Lung microvascular endothelial cell (primary cell): ENCODE measurements around the gene BOLL. TPM values are rescaled to one million over a fixed set of nuclear protein-coding genes. Genes with fewer than 3 reads are reported as not detected.
"Not testable (repeated sequence)": the region's sequence is repeated elsewhere in the genome, so short reads cannot be mapped to it uniquely, and the experiment has no call there.

Experiments
- DNase-seq, 2 donors: peaks; one replicate each; pipeline versions ENCODE4 v3.0.0 to v3.0.0-alpha.2; 2010; ENCODE audit warnings: low read depth in 2 of 2
- total RNA-seq: library from RNA; depleted of rRNA; stranded (reverse); fragments of >200 nt; gene quantifications from 2 replicates; pipeline ENCODE4 v1.2.1, GENCODE V29; 2014

The BOLL gene
- total RNA-seq, 1 donor from 2014 or later = not detected

DNA sequence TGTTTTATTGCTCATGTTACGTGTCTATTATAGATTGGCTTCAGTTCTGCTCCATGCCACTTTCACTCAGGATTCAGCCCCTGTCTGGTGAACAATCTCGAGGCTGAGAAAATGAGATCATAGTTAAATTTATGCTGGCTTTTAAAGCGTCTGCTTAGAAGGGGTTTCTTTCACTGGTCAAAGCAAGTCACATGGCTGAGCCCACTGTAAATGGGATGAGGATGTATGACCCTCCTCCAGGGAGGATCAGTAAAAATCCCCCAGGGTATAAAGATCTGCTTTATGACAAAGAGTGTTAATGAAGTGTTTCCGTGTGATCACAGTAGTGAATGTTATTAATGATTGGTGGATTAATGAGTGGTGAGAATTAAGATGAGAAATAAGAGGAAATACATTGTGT, 13.1 kb upstream of the BOLL start:
- DNase-seq = no peak

DNA sequence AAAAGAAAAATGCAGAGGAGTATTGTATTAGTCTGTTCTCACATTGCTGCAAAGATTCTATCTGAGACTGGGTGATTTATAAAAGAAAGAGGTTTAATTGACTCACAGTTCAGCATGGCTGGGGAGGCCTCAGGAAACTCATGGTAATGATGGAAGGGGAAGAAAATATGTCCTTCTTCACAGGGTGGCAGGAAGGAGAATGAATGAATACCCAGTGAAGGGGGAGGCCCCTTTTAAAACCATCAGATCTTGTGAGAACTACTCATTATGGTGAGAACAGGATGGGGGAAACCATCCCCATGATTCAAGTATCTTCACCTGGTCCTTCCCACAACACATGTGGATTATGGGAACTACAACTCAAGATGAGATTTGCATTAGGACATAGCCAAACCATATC, 10.2 kb upstream of the BOLL start:
- DNase-seq = no peak

DNA sequence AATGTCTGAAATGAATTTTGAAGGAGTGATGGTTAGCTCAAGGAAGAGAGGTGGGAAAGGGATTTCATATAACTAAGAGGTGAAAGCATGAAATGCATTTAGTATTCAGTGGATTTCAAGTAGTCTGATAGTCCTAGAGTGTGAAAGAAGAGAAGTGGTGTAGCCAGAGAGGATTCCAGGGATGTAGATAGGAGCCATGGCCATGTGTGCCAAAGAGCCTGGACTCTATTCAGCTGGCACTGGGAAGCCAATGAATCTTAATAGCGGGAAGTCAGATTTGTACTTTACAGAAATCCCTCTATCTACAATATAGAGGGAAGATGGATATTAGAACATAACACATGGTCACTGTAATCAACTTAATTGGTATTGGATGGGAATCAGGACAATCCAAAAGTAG, 8.3 kb upstream of the BOLL start:
- DNase-seq = no peak

GRCh38 chr2:197786010-197786877, 1.1 kb upstream of the BOLL start:
- peak in 1 of 2 donors; percentile 15 for DNase-seq

GRCh38 chr2:197782126-197782525, 3.0 kb downstream of the BOLL start:
- no peak for DNase-seq

GRCh38 chr2:197779261-197779660, 5.9 kb downstream of the BOLL start:
- no peak for DNase-seq

DNA sequence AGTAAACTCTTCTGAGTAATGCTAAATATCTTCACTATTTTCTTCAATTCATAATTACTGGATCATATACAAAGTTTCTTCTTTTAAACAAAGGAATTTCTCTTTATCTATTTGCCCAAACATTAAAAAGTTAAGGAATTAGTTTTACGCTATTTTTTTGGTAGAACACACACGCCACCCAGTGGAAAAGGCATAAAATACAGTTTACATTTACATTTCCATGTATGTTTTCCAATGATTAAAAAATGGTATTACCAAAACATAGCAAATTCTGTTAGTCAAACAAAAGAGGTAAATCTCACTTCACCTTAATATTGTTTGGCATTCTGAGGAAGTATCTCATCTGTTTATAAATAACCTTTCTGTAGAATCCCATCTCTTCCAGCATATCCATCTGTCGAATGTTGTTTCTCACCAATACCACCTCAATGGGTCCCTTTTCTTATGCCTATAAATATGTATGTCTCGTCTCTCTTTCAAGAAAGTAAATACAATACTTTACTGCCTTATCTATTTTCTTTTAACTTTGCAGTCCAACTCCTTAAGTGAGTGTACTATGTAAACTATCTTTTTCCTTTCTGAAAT, 7.2 kb downstream of the BOLL start:
- DNase-seq = peak; percentile 45 to 67

GRCh38 chr2:197760293-197760657, 24.8 kb downstream of the BOLL start:
- no peak for DNase-seq

DNA sequence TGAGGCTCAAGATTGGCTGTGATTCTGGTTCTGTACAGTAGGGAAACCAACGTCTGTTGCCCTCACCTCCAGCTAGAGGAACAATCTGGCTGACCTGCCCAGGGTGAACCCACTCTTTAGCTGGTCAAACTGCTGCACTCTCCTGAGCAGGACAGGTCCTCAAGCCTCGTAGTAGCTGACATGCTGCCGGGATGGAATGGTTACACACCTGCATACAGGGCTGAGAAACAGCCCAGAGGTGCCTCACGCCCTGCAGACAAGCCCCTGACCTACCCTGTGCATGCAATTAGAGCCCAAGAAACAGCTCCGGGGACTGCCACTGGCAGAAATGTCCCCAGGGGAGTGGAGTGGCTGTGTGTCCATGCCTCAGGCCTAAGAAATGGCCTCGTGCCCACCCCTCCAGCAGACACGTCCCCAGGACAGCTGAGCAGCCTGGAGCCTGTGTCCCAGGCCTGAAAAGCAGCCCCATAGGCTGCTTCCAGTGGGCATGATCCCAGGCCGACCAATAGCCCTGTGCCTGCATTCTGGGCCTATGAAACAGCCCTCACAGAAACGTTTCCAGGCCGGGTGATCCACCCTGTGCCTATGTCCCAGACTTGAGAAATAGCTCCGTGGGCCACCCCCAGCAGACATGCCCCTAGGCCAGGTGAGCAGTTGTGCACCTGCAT, 25.4 kb downstream of the BOLL start:
- no peak for DNase-seq

GRCh38 chr2:197759013-197759412, 26.1 kb downstream of the BOLL start:
- DNase-seq = no peak

- DNase-seq = no peak
Observed at GRCh38 chr2:197740200-197740599, 44.9 kb downstream of the BOLL start.

- DNase-seq = not testable (repeated sequence)
Observed at GRCh38 chr2:197728555-197729544, 56.3 kb downstream of the BOLL start.

- no peak for DNase-seq
Observed at GRCh38 chr2:197727011-197727410, 58.1 kb downstream of the BOLL start.

DNA sequence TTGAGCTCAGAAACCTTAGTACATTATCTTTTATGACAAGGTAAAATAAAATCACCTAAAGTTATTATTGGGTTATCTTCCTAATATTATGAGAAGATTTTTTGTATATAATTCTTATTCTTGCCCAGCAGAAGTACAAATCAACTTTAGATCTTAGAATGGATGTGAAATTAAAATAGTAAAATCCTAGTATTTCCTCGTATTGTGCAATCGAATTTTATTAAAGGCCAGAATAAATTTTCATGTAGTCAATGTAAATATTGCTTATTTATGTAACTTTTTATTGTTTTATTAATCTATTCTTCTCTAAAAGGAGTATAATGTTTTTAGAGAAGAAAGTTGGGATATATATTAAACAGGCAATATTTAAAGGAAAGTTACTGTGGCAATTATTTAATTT, 67.3 kb downstream of the BOLL start:
- no peak for DNase-seq

DNA sequence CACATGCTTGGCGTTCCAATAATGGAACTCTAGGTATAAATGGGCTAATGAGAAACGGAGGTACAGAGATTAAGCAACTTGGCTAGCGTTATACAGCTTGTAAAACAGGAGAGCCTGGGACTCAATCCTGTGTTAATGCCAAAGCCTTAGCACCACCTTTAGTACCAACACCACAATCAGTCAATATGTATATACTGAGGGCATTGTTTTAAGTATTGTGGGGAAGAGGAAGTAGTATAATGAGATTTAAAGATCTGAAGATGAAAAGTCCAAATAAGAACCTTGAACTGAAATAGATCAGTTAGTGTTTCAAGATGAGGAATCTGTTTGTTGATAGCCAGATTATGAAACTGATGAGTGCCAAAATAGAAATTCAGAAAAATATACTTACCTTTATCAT, 71.8 kb downstream of the BOLL start:
- DNase-seq = no peak

DNA sequence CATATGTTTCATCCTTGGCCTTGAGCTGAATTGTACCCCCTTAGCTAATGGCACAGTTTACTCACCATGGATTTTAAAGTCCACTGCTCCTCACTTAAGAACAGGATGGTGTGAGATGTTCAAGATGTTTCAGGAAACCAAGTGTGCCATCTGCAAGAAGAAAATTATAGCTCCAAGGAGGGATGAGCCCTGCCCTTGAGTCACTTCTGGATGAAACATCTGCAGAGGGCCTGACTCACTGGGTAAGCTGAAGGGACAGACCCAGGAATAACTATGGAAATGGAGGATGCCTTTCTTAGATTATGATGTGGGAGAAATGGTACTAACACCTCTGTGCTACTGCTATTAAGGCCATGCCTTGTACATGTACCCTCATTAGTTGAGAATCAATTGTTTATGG, 73.5 kb downstream of the BOLL start:
- no peak for DNase-seq

- no peak for DNase-seq
Observed at GRCh38 chr2:197710424-197711042, 74.6 kb downstream of the BOLL start.

DNA sequence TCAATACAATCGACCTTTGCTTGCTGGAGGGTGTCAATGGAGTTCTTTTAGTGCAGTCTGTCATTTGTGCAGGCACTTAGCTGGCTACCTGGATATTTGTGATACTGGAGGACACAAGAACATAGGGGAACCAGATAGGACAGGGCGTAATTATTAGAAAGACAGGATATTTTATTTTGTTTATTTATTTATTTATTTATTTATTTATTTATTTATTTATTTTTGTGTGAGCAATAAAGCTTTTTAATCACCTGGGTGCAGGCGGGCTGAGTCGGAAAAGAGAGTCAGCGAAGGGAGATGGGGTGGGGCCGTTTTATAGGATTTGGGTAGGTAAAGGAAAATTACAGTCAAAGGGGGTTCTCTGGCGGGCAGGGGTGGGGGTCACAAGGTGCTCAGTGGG, 76.0 kb downstream of the BOLL start:
- not testable (repeated sequence) for DNase-seq

- DNase-seq = peak in 1 of 2 donors; percentile 16
Observed at GRCh38 chr2:197708331-197708730, 76.8 kb downstream of the BOLL start.

GRCh38 chr2:197707316-197708213, 77.6 kb downstream of the BOLL start:
- DNase-seq = peak; percentile 64 to 72
